HG02885 (cell line): ENCODE results near the gene KLHL20.
"Not testable (repeated sequence)": the region's sequence is repeated elsewhere in the genome, so short reads cannot be mapped to it uniquely, and the experiment has no call there.

ENCODE experiments used
- ATAC-seq: cut with Tn5 transposase; IDR thresholded peaks from one replicate; pipeline ENCODE4 v1.9.1; 2021; ENCODE audit warnings: mild to moderate bottlenecking; ENCODE audit not compliant: unreplicated experiment, poor library complexity

The KLHL20 gene

GRCh38 chr1:173749137-173749536 is 34.4 kb downstream of the KLHL20 start:
- no peak for ATAC-seq

- ATAC-seq = no peak
Observed at GRCh38 chr1:173753830-173754229, 39.0 kb downstream of the KLHL20 start.

- ATAC-seq = no peak
Observed at GRCh38 chr1:173757666-173758065, 42.9 kb downstream of the KLHL20 start.

GRCh38 chr1:173758110-173758509 is 43.3 kb downstream of the KLHL20 start:
- no peak for ATAC-seq

GRCh38 chr1:173758980-173759379 is 44.2 kb downstream of the KLHL20 start:
- ATAC-seq = no peak

- ATAC-seq = not testable (repeated sequence)
Observed at GRCh38 chr1:173764331-173764730, 49.5 kb downstream of the KLHL20 start.

GRCh38 chr1:173768206-173768605 is 53.4 kb downstream of the KLHL20 start:
- ATAC-seq = no peak

- no peak for ATAC-seq
Observed at GRCh38 chr1:173768827-173769226, 54.0 kb downstream of the KLHL20 start.

GRCh38 chr1:173770330-173770729 is 55.5 kb downstream of the KLHL20 start:
- not testable (repeated sequence) for ATAC-seq

- ATAC-seq = no peak
Observed at GRCh38 chr1:173771560-173771959, 56.8 kb downstream of the KLHL20 start.

GRCh38 chr1:173775578-173776226 is 60.9 kb downstream of the KLHL20 start:
- ATAC-seq = no peak

GRCh38 chr1:173779936-173780335 is 65.2 kb downstream of the KLHL20 start:
- ATAC-seq = no peak

- no peak for ATAC-seq
Observed at GRCh38 chr1:173784997-173785396, 70.2 kb downstream of the KLHL20 start.

GRCh38 chr1:173789841-173790240 is 75.1 kb downstream of the KLHL20 start:
- ATAC-seq = no peak

GRCh38 chr1:173798078-173798477 is 83.3 kb downstream of the KLHL20 start:
- ATAC-seq = no peak

- ATAC-seq = not testable (repeated sequence)
Observed at GRCh38 chr1:173799995-173800394, 85.2 kb downstream of the KLHL20 start.

GRCh38 chr1:173802961-173803360 is 88.2 kb downstream of the KLHL20 start:
- no peak for ATAC-seq

GRCh38 chr1:173813654-173814053 is 98.9 kb downstream of the KLHL20 start:
- ATAC-seq = not testable (repeated sequence)

- ATAC-seq = no peak
Observed at GRCh38 chr1:173818459-173818858, 103.7 kb downstream of the KLHL20 start.

- ATAC-seq = no peak
Observed at GRCh38 chr1:173821680-173822079, 106.9 kb downstream of the KLHL20 start.

GRCh38 chr1:173823781-173824314 is 109.1 kb downstream of the KLHL20 start:
- peak; percentile 47 for ATAC-seq
